ENCODE measurements around the gene SETD2.

Gene SETD2

DNA sequence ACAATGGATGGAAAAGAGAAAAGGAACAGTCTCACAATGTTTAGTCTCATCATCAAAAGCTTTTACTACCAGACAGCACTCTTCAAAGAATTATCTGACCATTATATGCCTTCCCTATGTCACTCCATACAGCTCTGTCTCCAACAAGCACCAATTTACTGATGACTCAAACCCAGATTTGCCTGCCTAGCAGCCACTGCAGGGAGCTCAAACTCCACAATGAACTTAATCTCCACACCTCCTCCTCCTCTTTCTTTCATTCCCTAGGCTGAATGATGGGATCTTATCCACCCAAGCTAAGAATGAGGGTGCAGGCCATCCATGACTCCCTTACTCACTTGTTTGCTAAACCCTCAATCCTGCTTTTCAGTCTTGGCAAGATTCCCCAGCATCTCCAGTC lies 139.0 kb downstream of the SETD2 start:
- TF ChIP-seq, protein P1, sequence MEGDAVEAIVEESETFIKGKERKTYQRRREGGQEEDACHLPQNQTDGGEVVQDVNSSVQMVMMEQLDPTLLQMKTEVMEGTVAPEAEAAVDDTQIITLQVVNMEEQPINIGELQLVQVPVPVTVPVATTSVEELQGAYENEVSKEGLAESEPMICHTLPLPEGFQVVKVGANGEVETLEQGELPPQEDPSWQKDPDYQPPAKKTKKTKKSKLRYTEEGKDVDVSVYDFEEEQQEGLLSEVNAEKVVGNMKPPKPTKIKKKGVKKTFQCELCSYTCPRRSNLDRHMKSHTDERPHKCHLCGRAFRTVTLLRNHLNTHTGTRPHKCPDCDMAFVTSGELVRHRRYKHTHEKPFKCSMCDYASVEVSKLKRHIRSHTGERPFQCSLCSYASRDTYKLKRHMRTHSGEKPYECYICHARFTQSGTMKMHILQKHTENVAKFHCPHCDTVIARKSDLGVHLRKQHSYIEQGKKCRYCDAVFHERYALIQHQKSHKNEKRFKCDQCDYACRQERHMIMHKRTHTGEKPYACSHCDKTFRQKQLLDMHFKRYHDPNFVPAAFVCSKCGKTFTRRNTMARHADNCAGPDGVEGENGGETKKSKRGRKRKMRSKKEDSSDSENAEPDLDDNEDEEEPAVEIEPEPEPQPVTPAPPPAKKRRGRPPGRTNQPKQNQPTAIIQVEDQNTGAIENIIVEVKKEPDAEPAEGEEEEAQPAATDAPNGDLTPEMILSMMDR (conservative IDR thresholded peaks at IDR 0.05; ENCODE audit: control insufficient read depth, insufficient read depth, low read depth, low read length): no peak
- H3K4me3 ChIP-seq (ENCODE audit: control insufficient read depth, low read depth, low read length): no peak overlapping the region
- peak; percentile 33 for DNase-seq (ENCODE audit: low read depth)

DNA sequence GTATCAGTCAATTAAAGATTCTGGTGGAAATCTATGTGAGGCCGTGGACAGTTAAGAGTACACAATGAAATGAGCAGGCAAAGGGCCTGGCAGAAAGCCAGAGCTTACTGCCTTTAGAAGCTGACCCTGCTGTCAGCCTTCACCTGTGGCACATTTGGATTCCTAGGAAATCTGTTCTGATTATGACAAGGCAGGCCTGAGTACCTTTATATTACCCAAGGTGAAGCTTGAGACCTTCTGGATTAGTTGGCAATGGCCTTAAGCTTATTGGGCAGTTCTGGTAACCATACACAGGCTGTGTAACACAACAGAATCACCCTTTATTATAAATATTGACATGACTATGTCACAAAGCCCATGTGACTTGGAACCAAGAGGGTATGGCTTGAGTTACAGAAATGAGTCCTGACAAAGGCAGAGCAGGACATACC lies 141.3 kb downstream of the SETD2 start:
- TF ChIP-seq, protein P1 (conservative IDR thresholded peaks at IDR 0.05; ENCODE audit: control insufficient read depth, insufficient read depth, low read depth, low read length): no peak
- peak; percentile 42 for DNase-seq (ENCODE audit: low read depth)
- no peak overlapping the region for H3K4me3 ChIP-seq (ENCODE audit: control insufficient read depth, low read depth, low read length)

DNA sequence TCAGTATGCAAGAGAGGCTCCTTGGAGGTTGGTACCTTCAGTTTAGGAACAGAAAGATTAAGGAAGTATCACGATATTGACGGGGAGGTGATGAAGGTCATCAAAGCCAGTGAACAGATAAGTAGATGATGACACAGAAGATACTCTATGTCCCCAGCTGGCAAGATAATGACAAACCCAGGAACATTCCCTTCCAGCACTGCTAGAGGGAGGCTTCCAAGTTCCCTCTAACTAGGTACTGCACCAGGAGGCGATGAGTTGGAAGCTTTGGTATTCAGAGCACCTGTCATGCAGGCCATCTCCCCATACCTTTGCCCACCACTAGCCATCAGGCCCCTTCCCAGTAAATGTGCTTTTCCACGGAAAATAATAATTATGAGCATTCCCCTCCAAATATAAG lies 143.6 kb downstream of the SETD2 start:
- H3K4me3 ChIP-seq (ENCODE audit: control insufficient read depth, low read depth, low read length): no peak overlapping the region
- no peak for DNase-seq (ENCODE audit: low read depth)
- TF ChIP-seq, protein P1 (conservative IDR thresholded peaks at IDR 0.05; ENCODE audit: control insufficient read depth, insufficient read depth, low read depth, low read length): no peak

DNA sequence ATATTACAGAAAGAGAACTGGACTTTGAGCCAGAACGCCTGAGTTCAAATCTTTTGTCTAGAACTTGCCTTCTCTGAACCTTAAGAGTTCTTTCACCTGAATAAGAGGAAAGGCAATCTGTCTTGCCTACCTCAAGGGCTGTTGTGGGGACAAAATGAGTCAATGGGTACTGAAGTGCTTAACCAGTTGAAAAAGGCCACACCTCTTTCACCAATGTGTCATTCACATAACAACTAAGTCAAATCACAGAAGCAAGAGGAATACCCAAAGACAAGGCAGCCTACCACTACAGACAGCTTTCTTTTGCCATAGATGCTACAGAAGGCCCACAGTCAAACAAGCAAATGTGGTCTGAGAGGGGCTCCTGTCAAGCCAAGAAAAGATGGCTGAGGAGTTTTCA lies 144.7 kb downstream of the SETD2 start:
- peak; percentile 9 for DNase-seq (ENCODE audit: low read depth)

DNA sequence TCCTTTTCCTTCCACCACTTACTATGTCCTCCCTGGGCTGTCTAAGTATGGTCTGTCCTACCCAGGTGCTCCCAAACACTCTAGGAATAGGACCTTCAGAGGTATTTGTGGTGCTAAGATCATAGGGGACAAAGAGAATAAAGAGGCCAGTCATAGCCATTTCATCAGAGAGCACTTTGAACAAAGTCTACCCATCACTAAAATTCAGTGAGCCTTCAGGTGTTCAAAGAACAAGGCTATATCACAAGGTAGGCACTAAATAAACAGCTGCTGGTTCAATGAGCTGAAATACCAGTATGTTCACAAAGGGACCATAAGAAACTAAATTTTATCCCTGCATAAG lies 145.7 kb downstream of the SETD2 start:
- H3K4me3 ChIP-seq (ENCODE audit: control insufficient read depth, low read depth, low read length): no peak overlapping the region
- TF ChIP-seq, protein P1 (conservative IDR thresholded peaks at IDR 0.05; ENCODE audit: control insufficient read depth, insufficient read depth, low read depth, low read length): no peak

More for the DNA sequence above, 144.7 kb downstream of the SETD2 start:
- TF ChIP-seq, protein P1 (conservative IDR thresholded peaks at IDR 0.05; ENCODE audit: control insufficient read depth, insufficient read depth, low read depth, low read length): no peak
- H3K4me3 ChIP-seq (ENCODE audit: control insufficient read depth, low read depth, low read length): no peak overlapping the region

DNA sequence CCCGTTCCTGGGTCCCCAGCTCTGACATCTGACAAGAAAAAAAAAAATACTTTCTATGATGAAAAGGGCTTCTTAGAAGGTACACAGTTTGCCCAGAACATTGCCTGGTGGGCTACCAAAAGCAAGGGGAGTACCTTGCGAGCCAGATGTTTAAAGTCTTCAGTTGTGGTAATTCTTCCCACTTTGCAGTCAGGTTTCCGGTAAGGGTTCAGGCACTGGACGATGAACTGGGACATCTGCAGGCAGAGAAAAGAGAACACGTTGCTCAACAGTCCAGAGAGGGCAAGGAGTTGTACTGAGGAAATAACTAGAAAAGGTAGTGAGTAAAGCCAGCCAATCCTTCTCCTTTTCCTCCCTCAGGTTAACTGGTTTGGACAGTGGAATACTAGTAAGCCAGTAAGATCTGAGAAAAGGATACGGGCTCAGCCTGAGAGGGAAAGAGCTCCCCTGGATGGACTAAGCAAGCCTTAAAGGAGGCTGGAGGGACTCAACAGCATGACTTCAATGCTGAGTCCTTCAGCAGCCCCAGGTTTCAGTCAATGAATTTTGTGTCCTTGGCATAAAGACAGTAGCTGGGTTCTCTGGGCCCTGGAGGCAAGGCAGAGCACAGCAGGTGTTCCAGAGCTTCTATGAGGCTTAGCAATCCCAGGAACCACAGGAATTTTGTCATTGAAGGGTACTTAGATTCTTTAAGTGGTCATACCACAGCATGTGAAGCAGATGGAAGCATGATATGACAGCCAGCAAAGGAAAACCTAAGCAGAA lies 146.2 kb downstream of the SETD2 start:
- H3K4me3 ChIP-seq (ENCODE audit: control insufficient read depth, low read depth, low read length): no peak overlapping the region
- no peak for DNase-seq (ENCODE audit: low read depth)
- TF ChIP-seq, protein P1 (conservative IDR thresholded peaks at IDR 0.05; ENCODE audit: control insufficient read depth, insufficient read depth, low read depth, low read length): no peak

More for the DNA sequence above, 145.7 kb downstream of the SETD2 start:
- no peak for DNase-seq (ENCODE audit: low read depth)

All from fibroblast of mammary gland (primary cell).